GM19395 (cell line): ENCODE results near the gene LMOD1.

Source experiments
- ATAC-seq: cut with Tn5 transposase; IDR thresholded peaks from one replicate; pipeline ENCODE4 v1.9.1; 2021; ENCODE audit warnings: mild to moderate bottlenecking, moderate library complexity; ENCODE audit not compliant: unreplicated experiment

The LMOD1 gene

GRCh38 chr1:201895120-201895665 lies 51.2 kb downstream of the LMOD1 start:
- no peak for ATAC-seq

- no peak for ATAC-seq
These were observed 51.8 kb downstream of the LMOD1 start for GRCh38 chr1:201894343-201895119.

GRCh38 chr1:201893431-201893830 lies 52.9 kb downstream of the LMOD1 start:
- ATAC-seq = no peak

GRCh38 chr1:201892211-201892610 lies 54.1 kb downstream of the LMOD1 start:
- ATAC-seq = no peak

GRCh38 chr1:201891451-201892045 lies 54.8 kb downstream of the LMOD1 start:
- no peak for ATAC-seq

- no peak for ATAC-seq
These were observed 55.4 kb downstream of the LMOD1 start for GRCh38 chr1:201890806-201891450.

- no peak for ATAC-seq
These were observed 56.1 kb downstream of the LMOD1 start for GRCh38 chr1:201890223-201890622.

- ATAC-seq = no peak
These were observed 57.0 kb downstream of the LMOD1 start for GRCh38 chr1:201889090-201889968.

GRCh38 chr1:201888282-201889089 lies 57.9 kb downstream of the LMOD1 start, which contains the start of gene SHISA4:
TSS of gene SHISA4 (plus strand) at chr1:201888898. CDS start at chr1:201888995, 97 bp downstream.
- no peak for ATAC-seq

GRCh38 chr1:201887116-201887866 lies 59.1 kb downstream of the LMOD1 start:
- ATAC-seq = no peak

GRCh38 chr1:201886103-201886885 lies 60.1 kb downstream of the LMOD1 start:
- ATAC-seq = no peak

- no peak for ATAC-seq
These were observed 60.7 kb downstream of the LMOD1 start for GRCh38 chr1:201885531-201886075.

GRCh38 chr1:201884425-201884824 lies 61.9 kb downstream of the LMOD1 start:
- no peak for ATAC-seq

- no peak for ATAC-seq
These were observed 62.6 kb downstream of the LMOD1 start for GRCh38 chr1:201883786-201884185.

- ATAC-seq = no peak
These were observed 63.1 kb downstream of the LMOD1 start for GRCh38 chr1:201883266-201883665.

GRCh38 chr1:201882665-201883132 lies 63.6 kb downstream of the LMOD1 start:
- no peak for ATAC-seq

- no peak for ATAC-seq
These were observed 64.7 kb downstream of the LMOD1 start for GRCh38 chr1:201881617-201882016.
